ENCODE measurements around the gene FOXA2.

The FOXA2 gene

DNA sequence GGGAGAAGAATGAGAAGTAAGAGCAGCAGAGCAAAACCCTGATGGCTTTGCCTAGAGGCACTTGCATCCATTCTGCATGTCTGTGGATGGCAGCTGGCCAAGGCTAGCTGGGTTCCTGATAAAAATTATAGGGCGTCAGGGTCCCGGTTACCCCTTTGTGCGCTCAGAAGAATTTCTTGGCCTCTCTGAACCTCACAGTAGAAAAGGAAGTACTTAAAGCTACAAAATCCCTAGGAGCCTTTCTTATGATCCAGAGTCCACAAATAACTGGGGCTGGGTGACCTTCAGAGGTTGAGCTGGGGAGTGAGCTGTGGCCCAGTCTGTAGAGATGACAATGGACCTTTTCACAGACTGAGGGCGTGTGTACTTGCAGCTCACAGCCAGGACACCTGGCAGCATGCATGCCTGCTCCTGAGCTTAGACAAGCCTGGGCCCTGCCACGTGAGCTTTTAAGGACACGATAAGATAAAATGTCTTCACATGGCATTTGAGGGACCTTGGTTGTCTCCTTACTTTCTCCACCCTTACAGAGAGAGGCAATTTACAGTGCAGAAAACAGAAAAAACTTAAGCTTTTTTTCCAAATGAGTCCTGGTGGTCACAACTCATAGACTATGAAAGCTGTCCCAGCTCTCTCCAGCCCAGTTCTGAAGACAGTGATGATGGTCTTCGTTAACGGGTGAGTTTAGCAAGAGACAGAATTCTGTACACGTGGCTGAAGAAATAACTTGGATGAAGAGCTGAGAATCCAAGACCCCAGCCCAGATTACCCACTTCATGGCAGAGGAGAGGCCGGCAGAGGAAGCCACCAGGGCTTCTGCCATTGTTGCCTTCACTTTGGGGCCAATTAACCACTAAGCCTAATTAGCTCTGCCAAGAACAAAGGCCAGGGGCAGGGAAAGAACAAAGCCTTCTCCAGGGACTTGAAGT is 50.3 kb downstream of the FOXA2 start:
- Histone ChIP-seq H3K36me3 (no peaks in the 10 kb centered on the region), H3K9me3 (no peaks in the 10 kb centered on the region), H3K27ac (no peak overlapping the region), H3K27me3 (peaks cover 11% of the 10 kb centered on the region), H3K4me3 (ENCODE audit: low read depth in 1 of 2, low read length in 1 of 2) (no peak overlapping the region), H3K4me1 (ENCODE audit: control insufficient read depth in 1 of 2, insufficient read depth in 1 of 2, low read depth in 1 of 2, low read length in 1 of 2) (no peaks in the 10 kb centered on the region)
- TF ChIP-seq, protein P1, sequence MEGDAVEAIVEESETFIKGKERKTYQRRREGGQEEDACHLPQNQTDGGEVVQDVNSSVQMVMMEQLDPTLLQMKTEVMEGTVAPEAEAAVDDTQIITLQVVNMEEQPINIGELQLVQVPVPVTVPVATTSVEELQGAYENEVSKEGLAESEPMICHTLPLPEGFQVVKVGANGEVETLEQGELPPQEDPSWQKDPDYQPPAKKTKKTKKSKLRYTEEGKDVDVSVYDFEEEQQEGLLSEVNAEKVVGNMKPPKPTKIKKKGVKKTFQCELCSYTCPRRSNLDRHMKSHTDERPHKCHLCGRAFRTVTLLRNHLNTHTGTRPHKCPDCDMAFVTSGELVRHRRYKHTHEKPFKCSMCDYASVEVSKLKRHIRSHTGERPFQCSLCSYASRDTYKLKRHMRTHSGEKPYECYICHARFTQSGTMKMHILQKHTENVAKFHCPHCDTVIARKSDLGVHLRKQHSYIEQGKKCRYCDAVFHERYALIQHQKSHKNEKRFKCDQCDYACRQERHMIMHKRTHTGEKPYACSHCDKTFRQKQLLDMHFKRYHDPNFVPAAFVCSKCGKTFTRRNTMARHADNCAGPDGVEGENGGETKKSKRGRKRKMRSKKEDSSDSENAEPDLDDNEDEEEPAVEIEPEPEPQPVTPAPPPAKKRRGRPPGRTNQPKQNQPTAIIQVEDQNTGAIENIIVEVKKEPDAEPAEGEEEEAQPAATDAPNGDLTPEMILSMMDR (IDR thresholded peaks at IDR 0.05) = no peak

DNA sequence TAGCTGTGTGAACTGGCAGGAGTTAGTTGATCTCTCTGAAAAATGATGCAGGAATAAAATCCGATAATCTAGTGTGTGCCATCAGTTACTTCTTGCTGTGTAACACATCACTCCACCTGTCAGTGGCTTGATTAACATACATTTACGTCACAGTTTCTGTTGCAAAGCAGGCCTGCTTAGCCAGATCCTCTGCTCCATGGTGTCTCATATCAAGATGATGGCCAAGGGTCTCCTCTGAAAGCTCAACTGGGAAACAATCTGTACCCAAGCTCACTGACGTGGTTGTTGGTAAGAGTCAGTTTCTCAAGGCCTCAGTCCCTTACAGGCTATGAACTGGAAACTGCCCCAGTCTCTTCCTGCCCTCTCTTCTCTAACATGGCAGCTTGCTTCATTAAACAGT is 51.8 kb downstream of the FOXA2 start:
- Histone ChIP-seq H3K27ac (no peak overlapping the region), H3K36me3 (no peaks in the 10 kb centered on the region), H3K4me3 (ENCODE audit: low read depth in 1 of 2, low read length in 1 of 2) (no peak overlapping the region), H3K4me1 (ENCODE audit: control insufficient read depth in 1 of 2, insufficient read depth in 1 of 2, low read depth in 1 of 2, low read length in 1 of 2) (no peaks in the 10 kb centered on the region), H3K27me3 (peaks cover 11% of the 10 kb centered on the region), H3K9me3 (no peaks in the 10 kb centered on the region)
- TF ChIP-seq, protein P1 (IDR thresholded peaks at IDR 0.05) = no peak

GRCh38 chr20:22531756-22532155 is 52.6 kb downstream of the FOXA2 start:
- Histone ChIP-seq H3K4me3 (ENCODE audit: low read depth in 1 of 2, low read length in 1 of 2) (no peak overlapping the region), H3K9me3 (no peaks in the 10 kb centered on the region), H3K27me3 (peaks cover 11% of the 10 kb centered on the region), H3K4me1 (ENCODE audit: control insufficient read depth in 1 of 2, insufficient read depth in 1 of 2, low read depth in 1 of 2, low read length in 1 of 2) (no peaks in the 10 kb centered on the region), H3K36me3 (no peaks in the 10 kb centered on the region), H3K27ac (no peak overlapping the region)
- TF ChIP-seq, protein P1 (IDR thresholded peaks at IDR 0.05) = no peak

- no peak overlapping the region for H3K27ac ChIP-seq
- no peaks in the 10 kb centered on the region for H3K4me1 ChIP-seq (ENCODE audit: control insufficient read depth in 1 of 2, insufficient read depth in 1 of 2, low read depth in 1 of 2, low read length in 1 of 2)
- TF ChIP-seq, protein P1 (IDR thresholded peaks at IDR 0.05) = no peak
Observed at GRCh38 chr20:22531056-22531615, 53.2 kb downstream of the FOXA2 start.

More at GRCh38 chr20:22531056-22531615, 53.2 kb downstream of the FOXA2 start:
- H3K4me3 ChIP-seq (ENCODE audit: low read depth in 1 of 2, low read length in 1 of 2) = no peak overlapping the region
- H3K36me3 ChIP-seq = no peaks in the 10 kb centered on the region
- H3K27me3 ChIP-seq = peaks cover 11% of the 10 kb centered on the region
- no peaks in the 10 kb centered on the region for H3K9me3 ChIP-seq

Data from neutrophil (primary cell).